H1 (cell line): ENCODE results near the gene KCTD10. TPM values are rescaled to one million over a fixed set of nuclear protein-coding genes. Genes with fewer than 3 reads are reported as not detected.

Experiments used
- CBX5 ChIP-seq: fragments of 300-800, 300-1000 bp; sonication (generic); IDR thresholded peaks from 2 replicates; pipeline ENCODE4 v1.7.1; 2016; ENCODE audit warnings: antibody characterized with exemption, low read length, low read depth
- CEBPB ChIP-seq: IDR thresholded peaks from 2 replicates; pipeline ENCODE4 v1.6.1; 2012; ENCODE audit warnings: low read depth, low read length
- SAP30 ChIP-seq: fragments of 300-600 bp; sonication (generic); IDR thresholded peaks from 2 replicates; pipeline ENCODE4 v1.7.1; 2012; ENCODE audit warnings: low read length, moderate library complexity, mild to moderate bottlenecking, inconsistent platforms; ENCODE audit not compliant: insufficient read depth, insufficient replicate concordance
- polyA plus RNA-seq, 7 experiments: library from polyadenylated mRNA; depleted of rRNA in 3 of 7; stranded (reverse) in 5 of 7; unstranded in 2 of 7; fragments of >200 nt in 5 of 7; fragments of 200-250 nt in 2 of 7; gene quantifications; 1 replicate in 5 of 7; 2 replicates in 1 of 7; 4 replicates in 1 of 7; pipeline versions ENCODE4 v1.2.1 to v1.2.3, GENCODE V29; 2011 to 2013; ENCODE audit warnings: missing spikeins in 2 of 7, mixed read lengths in 2 of 7
- total RNA-seq: library from RNA; stranded (reverse); fragmentation: NEBNext Ultra II Directional; extraction: Animal tissue kit (Norgen Biotek cat#: 25700); gene quantifications from 2 replicates; pipeline ENCODE4 v1.2.1, GENCODE V29; 2021

The KCTD10 gene
- total and polyA plus RNA-seq, 2 of the 8 experiments (the other 6 are each of a cell fraction or from before 2014, with no cell fraction given): 45.3 to 52.4 TPM

DNA sequence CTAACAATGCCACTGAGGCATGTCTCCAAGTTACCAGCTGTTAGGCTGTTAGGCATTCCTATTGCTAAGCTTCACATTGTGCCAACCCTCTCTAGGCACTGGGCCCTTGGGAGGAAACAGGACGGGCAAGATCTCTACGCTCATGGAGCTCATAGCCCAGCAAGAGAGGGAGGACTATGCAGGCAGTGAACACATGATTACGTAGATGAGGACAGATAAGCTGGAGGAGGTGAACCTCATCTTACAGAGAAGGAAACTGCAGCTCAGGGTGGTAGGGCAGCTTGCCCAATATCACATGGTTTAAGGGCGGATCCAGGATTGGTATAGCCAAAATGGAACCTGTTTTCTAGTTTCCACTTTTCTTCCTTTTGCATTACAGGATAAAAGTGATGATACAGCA is 8.1 kb upstream of the KCTD10 start (continued):
- TF ChIP-seq CBX5 (no peak), SAP30 (no peak), CEBPB (no peak)
